LNCaP clone FGC (cell line): ENCODE data around the gene ABCA7.

ENCODE experiments used
- DNase-seq: peaks from one replicate; pipeline ENCODE4 v3.0.0-alpha.2; 2011; ENCODE audit warnings: low read depth
- H3K4me3 ChIP-seq: 2 replicates; pipeline ENCODE4 v1.5.1; 2011; ENCODE audit warnings: mild to moderate bottlenecking, low read depth, low read length, control low read depth
- TF ChIP-seq, protein P1 (sequence below): IDR thresholded peaks from 2 replicates; pipeline ENCODE4 v1.5.1; 2012; ENCODE audit warnings: mild to moderate bottlenecking; ENCODE audit not compliant: control insufficient read depth, insufficient read depth; ENCODE audit errors: extremely low read depth

ABCA7 gene

DNA sequence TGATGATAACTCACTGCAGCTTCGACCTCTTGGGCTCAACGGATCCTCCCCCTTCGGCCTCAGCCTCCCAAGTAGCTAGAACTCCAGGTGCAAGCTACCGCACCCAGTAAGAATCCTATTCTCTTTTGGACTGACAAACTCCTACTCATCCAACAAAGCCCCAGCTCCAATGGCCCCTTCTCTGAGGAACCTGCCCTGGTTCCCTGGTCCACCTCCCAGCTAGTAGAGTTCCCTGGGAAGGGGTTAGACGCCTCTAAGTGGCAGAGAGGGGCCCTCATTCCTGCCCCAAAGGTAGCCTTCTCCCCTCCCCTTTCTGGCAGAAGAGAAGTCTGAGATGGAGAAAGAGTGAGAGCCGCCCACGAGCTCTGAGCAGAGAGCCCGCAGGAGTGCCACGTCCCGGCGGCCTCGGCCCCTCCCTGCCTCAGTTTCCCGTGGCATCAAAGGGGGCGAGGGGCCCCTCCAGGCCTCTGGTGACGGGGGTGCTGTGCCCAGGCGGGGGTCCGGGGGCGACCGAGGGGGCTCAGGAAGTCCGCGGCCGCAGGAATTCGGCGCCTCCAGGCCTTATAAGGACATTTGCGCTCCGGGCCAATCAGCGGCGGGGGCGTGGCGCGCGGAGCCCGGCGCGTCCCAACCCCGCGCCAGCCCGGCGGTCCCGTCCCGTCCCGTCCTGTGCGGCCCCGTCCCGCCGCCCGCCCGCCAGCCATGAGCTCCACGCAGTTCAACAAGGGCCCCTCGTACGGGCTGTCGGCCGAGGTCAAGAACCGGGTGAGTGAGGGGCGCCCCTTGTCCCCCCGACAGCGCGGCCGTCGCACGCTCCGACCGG lies 13.7 kb upstream of the ABCA7 start, which contains the start of gene CNN2:
Gene CNN2, plus strand, starts transcription at position 649 of the 823 bp plus-strand sequence. Its CDS starts 54 bp downstream, at position 703.
- H3K4me3 ChIP-seq = peak within 1 kb of the TSS; percentile 69
- no peak for DNase-seq
- TF ChIP-seq, protein P1, sequence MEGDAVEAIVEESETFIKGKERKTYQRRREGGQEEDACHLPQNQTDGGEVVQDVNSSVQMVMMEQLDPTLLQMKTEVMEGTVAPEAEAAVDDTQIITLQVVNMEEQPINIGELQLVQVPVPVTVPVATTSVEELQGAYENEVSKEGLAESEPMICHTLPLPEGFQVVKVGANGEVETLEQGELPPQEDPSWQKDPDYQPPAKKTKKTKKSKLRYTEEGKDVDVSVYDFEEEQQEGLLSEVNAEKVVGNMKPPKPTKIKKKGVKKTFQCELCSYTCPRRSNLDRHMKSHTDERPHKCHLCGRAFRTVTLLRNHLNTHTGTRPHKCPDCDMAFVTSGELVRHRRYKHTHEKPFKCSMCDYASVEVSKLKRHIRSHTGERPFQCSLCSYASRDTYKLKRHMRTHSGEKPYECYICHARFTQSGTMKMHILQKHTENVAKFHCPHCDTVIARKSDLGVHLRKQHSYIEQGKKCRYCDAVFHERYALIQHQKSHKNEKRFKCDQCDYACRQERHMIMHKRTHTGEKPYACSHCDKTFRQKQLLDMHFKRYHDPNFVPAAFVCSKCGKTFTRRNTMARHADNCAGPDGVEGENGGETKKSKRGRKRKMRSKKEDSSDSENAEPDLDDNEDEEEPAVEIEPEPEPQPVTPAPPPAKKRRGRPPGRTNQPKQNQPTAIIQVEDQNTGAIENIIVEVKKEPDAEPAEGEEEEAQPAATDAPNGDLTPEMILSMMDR = no peak

DNA sequence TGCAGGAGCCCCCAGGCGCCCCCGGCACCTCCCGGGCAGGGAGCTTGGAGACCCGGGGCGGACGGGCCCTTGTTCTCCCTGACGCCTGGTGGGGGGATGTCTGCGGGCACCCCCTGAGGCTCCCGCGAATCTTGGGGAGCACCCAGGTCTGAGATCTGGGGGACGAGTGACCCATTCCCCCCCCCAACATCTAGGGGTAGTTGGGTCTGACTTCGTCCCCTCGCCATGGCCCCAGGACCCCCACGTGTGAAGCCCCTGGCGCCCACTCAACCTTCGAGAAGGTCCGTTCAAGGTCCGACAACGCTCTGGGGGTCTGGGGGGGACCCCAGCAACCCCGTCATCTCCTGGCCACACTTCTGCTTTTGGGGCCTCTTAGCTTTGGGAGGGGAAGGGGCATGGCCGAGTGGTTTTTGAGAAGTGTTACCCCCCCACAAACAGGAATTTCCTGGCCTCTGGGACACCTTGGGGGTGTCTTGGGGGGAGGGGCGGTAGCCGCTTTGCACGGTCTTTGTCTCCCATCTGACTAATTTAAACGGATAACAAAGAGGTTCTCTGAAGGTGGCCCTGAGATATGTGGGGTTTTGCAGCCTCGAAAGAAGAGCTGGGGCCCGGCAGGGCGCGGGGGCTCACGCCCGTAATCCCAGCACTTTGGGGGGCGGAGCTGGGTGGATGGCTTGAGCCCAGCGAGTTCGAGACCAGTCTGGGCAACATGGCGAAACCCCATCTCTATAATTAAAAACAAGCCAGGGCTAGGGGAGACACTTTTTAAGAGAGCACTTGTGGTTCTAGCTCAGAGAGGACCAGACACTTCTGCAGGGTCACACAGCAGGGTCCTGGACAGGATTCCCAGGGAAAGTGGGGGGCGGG lies 12.9 kb upstream of the ABCA7 start:
- TF ChIP-seq, protein P1 = no peak
- H3K4me3 ChIP-seq = peak overlapping the region; percentile 69
- no peak for DNase-seq

DNA sequence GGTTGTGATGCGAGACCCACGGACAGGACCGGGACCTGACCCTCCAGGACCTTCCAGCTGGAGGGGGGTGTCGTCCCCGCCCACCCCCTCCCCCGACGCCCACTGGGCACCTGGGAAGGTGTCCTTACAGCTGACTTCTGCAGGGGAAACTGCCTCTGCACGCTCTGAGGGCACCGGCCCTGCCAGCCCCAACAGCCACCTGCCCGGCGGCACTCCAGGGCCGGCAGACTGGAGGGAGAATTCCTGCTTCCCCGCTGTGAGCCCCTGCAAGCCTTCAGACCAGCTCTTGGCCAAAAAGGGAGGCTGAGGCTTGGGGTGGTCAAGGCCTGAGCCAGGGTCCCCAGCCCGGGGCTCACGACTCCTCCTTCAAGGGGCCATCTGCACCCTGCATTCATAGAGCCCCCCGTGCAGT lies 12.3 kb upstream of the ABCA7 start:
- no peak for DNase-seq
- no peak overlapping the region for H3K4me3 ChIP-seq
- TF ChIP-seq, protein P1 = no peak

DNA sequence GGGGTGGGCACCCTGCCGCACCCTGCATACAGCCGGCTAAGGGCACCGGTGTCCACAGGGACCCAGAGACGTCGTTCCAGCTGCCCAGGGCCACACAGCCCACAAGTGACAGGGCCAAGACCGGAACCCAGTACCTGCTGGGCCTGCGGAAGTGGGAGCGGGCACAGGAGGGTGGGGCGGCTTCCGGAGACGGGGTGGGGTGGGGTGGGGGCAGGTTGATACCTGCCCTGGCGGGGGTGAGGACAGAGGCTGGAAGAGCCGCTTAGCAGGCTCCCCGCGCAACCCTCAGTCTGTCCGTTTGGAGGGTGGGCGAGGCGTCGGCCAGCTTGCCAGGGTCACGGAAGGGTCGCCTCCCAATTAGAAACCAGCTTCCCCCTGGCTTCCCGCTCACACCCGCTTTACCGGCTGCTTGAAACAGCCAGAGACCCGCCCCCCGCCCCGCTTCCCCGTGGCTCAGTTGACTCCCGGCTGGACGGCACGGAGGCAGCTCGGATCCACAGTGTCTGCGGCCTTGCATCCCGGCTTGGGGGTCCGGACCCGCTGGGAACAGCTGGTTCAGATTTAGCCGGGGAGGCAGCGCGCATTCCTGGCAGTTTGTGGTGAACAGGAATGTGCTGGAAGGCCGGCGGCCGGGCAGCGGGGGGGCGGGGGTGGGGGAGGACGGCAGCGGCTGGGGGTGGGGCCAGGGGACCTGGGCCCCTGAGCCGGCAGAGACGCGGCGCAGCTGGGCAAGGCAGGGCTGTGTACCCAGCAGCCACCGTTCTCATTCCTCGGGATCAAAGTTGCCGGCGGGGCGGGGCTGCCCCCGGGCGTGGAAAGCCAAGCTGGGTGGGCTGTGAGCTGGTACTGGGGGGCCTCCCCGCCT lies 11.6 kb upstream of the ABCA7 start:
- no peak for DNase-seq
- no peak overlapping the region for H3K4me3 ChIP-seq
- TF ChIP-seq, protein P1 = no peak

DNA sequence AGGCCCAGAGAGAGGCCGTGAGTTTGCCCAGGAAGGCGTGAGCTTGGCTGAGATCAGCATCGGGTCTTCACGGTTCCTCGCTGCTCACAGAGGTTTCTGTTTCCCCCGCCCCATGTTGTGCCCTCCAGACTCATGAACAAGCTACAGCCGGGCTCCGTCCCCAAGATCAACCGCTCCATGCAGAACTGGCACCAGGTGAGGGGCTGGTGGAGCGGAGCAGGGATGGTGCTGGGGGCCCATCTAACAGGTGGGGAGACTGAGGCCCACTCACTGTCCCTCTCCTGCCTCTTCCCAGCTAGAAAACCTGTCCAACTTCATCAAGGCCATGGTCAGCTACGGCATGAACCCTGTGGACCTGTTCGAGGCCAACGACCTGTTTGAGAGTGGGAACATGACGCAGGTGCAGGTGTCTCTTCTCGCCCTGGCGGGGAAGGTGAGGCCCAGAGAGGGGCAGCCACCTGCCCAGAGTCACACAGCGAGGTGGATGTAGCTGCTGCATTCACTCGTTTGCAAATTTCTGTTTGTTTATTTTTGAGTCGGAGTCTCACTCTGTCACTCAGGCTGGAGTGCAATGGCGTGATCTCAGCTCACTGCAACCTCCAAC lies 7.5 kb upstream of the ABCA7 start:
- TF ChIP-seq, protein P1 = no peak
- H3K4me3 ChIP-seq = no peak overlapping the region
- DNase-seq = no peak

DNA sequence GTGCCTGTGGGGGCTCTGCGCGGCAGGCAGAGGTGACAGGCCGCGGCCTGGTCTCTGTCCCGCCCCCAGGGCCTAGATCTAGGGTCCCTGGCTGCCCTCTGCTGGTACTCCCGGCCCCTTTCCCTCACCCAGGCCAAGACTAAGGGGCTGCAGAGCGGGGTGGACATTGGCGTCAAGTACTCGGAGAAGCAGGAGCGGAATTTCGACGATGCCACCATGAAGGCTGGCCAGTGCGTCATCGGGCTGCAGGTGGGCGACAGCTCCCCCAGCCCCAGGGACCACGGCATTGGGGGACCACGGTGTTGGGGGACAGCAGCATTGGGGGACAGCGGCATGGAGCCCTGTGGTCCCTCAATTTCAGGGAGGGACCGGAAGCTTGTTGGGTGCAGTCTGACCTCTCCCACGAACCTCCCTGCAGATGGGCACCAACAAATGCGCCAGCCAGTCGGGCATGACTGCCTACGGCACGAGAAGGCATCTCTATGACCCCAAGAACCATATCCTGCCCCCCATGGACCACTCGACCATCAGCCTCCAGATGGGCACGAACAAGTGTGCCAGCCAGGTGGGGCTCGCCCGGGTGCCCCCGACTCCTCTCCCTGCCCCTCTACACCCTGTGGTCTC lies 3.8 kb upstream of the ABCA7 start:
- no peak overlapping the region for H3K4me3 ChIP-seq
- TF ChIP-seq, protein P1 = no peak
- DNase-seq = no peak
